COLO668 (cell line): ENCODE data around the gene APOO.

Source experiments
- DNase-seq: peaks from one replicate; lab custom pipeline; 2025; ENCODE audit not compliant: unreplicated experiment; lab: John Stamatoyannopoulos, UW

The APOO gene

GRCh38 chrX:23907498-23908218 lies at the start of gene APOO, which contains the start of gene CXorf58:
Gene APOO, minus strand, starts transcription at chrX:23907938. Its CDS starts 236 bp downstream, at chrX:23907702.
Gene CXorf58, plus strand, starts transcription at chrX:23908006. Its CDS starts 2,297 bp downstream, at chrX:23910303.
- DNase-seq, result peak; percentile 97

DNA sequence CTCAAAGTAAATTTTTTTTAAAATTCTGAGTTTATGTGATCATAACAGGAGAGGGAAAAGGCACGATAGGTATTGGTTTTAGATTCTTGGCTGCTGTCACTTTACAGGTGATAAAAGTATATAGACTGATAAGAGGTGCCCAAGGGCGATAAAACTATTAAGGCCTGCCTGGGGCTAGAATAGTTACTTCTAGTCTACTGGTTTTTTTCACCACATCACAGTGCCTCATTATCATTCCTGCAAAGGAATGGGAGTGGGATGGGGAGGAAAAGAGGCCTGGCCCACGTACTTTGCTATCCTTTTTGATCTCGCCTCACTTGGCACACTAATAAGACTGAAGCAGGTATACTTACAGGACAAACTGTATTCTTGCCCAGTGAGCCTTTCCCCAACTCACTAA lies 46.7 kb upstream of the APOO start:
- DNase-seq, result no peak

DNA sequence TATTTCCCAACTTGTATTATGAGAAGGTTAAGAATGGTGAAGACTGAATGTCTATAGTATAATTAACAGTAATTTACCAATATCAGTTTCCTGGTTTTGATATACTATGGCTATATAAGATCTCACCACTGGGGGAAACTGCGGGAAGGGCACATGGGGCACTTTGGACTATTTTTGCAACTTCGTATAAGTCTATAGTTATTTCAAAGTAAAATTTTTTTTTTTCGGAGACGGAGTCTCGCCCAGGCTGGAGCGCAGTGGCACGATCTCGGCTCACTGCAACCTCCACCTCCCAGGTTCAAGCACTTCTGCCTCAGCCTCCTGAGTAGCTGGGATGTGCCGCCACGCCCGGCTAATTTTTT lies 46.2 kb upstream of the APOO start:
- DNase-seq, result no peak

DNA sequence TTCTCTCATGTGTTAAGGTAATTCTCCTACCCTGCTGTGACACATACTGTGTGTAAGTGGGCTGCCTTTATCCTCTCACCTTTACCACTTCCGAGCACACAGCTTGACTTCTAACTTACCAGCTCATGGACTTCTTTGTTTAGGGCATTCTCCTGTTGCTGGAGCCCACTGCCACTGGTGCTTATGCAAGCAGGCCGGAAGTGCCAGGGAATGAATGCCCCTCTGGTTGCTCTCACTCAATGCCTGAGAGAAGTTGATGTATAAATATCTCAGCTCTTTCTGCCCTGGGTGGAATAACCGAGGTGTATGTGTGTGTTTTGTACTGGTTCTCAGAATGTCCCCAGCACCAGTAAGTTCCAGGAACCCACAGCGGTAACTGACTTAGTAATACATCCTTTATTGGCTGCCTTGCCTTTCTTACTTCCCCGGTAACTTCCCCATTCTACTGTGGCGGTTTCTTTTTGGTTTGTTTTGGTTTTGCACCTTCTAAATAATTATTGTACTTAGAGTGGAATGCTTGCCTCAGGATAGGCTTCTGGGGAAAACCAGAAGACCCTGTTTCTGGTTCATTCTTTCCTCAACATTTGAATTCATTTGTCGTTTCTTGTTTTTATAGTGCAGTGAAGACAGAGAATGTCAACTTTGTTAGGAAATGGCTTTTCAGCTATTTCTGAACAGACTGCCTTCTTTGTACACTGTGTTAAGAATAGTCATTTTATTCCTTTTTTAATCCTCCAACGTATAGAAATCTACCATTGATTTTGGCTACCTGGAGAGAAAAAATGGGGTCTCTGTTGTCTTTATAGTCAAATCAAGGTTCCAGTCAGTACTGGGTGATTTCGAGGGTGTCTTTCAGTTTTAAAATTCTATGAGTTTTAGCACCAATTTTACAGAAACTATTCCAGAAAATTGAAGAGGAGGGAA lies 45.5 kb upstream of the APOO start:
- DNase-seq, result no peak

GRCh38 chrX:23952391-23952790 lies 44.7 kb upstream of the APOO start:
- DNase-seq, result no peak

DNA sequence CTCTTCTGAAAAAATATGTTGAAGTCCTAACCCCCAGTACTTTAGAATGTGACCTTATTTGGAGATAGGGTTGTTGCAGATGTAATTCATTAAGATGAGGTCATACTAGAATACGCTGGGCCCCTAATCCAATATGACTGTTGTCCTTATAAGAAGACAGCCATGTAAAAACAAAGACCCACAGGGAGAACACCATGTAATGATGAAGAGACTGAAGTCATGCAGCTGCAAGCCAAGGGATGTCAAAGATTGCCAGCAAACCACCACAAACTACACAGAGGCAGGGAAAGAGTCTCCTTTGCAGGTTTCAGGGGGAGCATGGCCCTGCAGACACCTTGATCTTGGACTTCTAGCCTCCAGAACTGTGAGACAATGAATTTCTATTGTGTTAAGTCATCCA lies 37.5 kb upstream of the APOO start:
- DNase-seq, result no peak

- no peak for DNase-seq
Observed at GRCh38 chrX:23944234-23944633, 36.5 kb upstream of the APOO start.

DNA sequence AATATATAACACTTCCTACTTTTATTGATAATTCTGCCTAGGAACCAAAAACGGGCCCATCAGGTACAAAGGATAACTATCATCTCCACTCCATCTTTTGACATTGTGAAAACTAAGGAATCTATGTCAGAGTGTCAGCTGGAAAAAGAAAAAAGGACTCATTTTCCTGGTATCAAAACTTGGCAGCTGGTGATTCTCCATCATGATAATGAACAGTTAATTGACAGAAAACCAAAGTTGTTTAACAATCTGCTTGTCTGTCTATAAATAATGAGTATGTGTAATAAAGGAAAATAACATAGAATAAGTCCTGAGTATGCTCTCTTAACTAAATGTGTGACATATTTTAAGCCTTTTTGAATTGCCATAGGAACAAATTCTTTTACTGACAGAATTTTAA lies 31.5 kb upstream of the APOO start:
- DNase-seq, result no peak

DNA sequence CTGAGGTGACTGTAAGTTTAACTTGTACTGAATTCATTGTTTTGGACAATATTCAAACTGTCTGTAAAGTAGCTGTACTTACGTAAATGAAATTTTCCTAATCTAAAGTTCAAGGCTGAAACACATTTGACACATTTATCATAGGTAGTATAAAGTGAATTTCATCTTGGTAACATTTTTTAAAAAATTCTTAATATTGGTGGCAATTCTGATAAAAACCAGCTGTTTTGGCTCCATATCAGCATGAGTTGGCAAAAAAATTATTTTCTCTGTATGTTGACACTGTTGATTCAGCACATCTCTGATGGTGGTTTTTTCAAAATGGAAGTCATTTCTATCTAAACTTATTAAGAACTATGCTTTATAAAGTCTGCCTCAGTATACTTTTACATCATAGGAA lies 31.0 kb upstream of the APOO start:
- no peak for DNase-seq

GRCh38 chrX:23937100-23937499 lies 29.4 kb upstream of the APOO start:
- DNase-seq, result no peak

- DNase-seq, result no peak
Observed at GRCh38 chrX:23936180-23936579, 28.4 kb upstream of the APOO start.

- DNase-seq, result no peak
Observed at GRCh38 chrX:23935106-23935505, 27.4 kb upstream of the APOO start.

GRCh38 chrX:23932046-23932445 lies 24.3 kb upstream of the APOO start:
- DNase-seq, result no peak

DNA sequence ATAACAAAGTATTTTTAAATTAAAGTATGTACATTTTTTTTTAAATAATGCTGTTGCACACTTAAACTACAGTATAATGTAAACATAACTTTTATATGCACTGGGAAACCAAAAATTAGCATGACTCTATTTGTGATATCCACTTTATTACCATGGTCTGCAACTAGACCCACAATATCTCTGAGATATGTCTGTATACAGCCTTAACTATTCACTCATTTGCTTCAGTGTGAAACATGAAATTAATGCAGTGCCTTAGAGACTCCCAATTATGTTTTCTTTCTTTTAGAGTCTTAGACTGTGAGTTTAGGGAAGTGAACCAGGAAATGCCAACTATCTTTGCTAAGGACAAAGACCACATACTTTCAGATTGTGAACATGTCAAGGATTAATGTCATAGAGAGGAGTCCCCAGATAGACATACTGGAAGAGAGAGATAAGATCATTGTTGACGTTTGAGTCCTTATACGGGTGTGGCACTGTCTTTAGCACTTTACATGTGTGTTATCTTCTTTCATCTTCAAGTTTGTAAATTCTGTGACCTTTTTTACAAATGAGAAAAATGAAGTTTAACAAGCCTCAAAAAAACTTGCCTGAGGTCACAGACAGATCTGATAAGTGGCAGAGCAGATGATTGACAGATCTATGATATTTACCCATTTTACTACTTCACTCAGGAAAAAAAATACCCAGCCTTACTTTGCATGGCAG lies 23.3 kb upstream of the APOO start:
- no peak for DNase-seq

- DNase-seq, result no peak
Observed at GRCh38 chrX:23926015-23926414, 18.3 kb upstream of the APOO start.

- no peak for DNase-seq
Observed at GRCh38 chrX:23919706-23920320, 12.1 kb upstream of the APOO start.

- no peak for DNase-seq
Observed at GRCh38 chrX:23919148-23919547, 11.4 kb upstream of the APOO start.

DNA sequence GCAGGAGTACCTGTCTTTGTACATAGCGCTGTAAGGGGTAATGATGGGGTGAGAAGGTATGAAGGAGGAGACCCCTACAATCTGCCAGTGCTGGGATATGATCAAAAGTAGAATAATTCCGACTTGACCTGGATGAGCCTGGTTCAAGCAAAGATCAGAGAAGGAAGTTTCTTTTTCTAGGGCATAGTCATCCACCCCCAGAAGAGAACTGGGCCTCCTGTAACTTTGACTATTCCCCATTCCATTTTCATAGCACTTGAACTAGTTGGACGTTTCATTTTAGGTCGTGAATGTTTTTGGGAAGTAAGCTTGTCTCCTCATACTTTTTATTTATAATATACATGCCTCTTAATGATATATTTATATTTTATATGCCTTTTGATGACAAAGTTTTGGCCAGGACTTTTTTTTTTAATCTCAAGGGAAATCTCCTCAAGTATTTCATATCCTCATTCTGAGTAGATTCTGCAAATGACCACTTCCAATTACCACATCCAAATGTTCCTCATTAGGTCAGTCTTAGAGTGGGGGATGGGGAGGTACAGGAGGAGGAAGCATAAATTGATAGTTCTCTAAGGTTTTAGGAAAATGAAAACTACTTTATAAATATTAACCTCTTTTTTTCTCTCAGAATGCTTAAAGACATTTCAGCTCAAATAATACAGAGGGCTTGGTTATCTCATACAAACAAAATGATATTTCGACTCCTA lies 3.5 kb upstream of the APOO start:
- no peak for DNase-seq

DNA sequence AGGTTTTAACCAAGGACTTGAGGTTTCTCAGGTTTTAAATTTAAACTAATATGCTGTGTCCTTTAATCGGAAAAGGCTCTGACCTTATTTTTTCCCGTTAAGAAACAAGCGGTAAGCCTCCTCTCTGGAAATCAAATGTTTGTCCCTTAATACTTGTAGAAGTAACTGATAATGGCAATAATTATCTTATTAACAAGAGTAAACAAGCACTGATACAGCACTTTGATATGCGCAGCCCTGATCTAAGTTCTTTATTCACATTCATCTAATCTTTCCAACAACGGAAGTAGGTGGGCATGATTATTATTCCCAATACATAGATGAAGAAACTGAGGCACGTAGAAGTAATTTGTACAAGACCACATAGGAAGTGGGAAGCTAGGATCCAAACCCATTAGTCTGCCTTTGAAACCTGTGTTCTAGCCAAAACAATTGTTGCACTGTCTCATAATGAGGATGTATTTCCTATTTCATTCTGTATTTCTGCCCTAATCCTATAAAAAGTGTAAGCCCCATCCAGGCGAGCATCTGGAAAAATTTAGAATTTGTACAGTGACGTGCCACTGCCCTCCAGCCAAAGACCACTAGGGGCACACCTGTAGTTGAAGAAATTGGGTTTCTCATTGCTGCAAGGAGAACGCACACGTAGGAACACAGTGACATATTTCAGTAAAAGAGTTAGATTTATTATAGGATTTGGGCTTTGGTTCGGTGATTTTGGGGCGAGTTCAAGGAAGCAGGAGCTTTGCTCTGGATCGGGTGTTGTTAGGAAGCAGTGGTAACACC lies 674 bp upstream of the APOO start:
- no peak for DNase-seq

DNA sequence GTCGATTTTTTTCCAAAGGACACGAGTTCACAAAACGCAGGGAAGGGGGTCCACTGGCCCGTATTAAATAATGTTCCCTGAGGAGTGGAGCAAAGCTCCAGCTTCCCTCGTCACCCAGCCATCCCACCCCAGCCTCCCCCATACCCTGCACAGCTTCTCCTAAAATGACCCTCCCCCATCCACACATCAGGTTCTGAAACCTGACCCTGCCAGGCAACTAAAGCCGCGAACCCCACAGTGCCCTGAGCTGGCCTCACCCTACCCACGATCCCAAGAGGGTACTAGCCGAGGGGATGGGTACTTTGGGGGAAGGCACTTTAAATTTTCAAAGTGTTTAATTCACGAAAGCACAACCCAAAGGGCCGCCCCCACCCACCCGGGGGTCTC lies 634 bp downstream of the APOO start:
- peak; percentile 41 for DNase-seq
